Loucy (cell line): Measurements from ENCODE around the gene PHYHIPL.

Experiments
- H2AFZ ChIP-seq: fragments of 200-600 bp; sonication (generic); 2 replicates; pipeline ENCODE4 v1.6.0; 2016; ENCODE audit warnings: antibody characterized with exemption, mild to moderate bottlenecking, low read length, moderate library complexity
- H3F3A ChIP-seq: fragments of 200-600 bp; 2 replicates; pipeline ENCODE4 v1.6.0; 2016; ENCODE audit warnings: antibody characterized with exemption, low read depth, mild to moderate bottlenecking
- H3K27me3 ChIP-seq: fragments of 200-600 bp; sonication (generic); 2 replicates; pipeline ENCODE4 v1.6.1; 2014; ENCODE audit warnings: low read length, mild to moderate bottlenecking; ENCODE audit not compliant: insufficient read depth, poor library complexity, severe bottlenecking
- H3K36me3 ChIP-seq: fragments of 200-600 bp; sonication (generic); 2 replicates; pipeline ENCODE4 v1.6.1; 2016; ENCODE audit warnings: low read length; ENCODE audit not compliant: insufficient read depth
- H3K4me1 ChIP-seq: fragments of 200-600 bp; sonication (generic); 2 replicates; pipeline ENCODE4 v1.5.1; 2014; ENCODE audit warnings: low read length, mild to moderate bottlenecking; ENCODE audit not compliant: insufficient read depth, poor library complexity, severe bottlenecking
- H3K4me2 ChIP-seq: fragments of 200-600 bp; sonication (generic); 2 replicates; pipeline ENCODE4 v1.6.0; 2014; ENCODE audit warnings: antibody characterized with exemption, low read length, low read depth, mild to moderate bottlenecking; ENCODE audit not compliant: poor library complexity, severe bottlenecking
- H3K4me3 ChIP-seq: fragments of 200-600 bp; sonication (generic); 2 replicates; pipeline ENCODE4 v1.5.1; 2014; ENCODE audit warnings: low read length, mild to moderate bottlenecking, mixed read lengths; ENCODE audit not compliant: poor library complexity, severe bottlenecking
- H3K79me2 ChIP-seq: fragments of 200-600 bp; sonication (generic); 2 replicates; pipeline ENCODE4 v1.6.1; 2014; ENCODE audit warnings: low read length; ENCODE audit not compliant: insufficient read depth
- H3K9ac ChIP-seq: fragments of 200-600 bp; sonication (generic); 2 replicates; pipeline ENCODE4 v1.6.0; 2014; ENCODE audit warnings: mild to moderate bottlenecking, low read depth, low read length, moderate library complexity; ENCODE audit not compliant: poor library complexity, severe bottlenecking
- H3K9me2 ChIP-seq: fragments of 200-600 bp; sonication (generic); replicated peaks from 2 replicates; pipeline ENCODE4 v1.6.1; 2016; ENCODE audit warnings: low read depth, low read length, mixed read lengths
- H3K9me3 ChIP-seq: fragments of 200-600 bp; sonication (generic); 2 replicates; pipeline ENCODE4 v1.6.1; 2014; ENCODE audit warnings: mild to moderate bottlenecking, antibody characterized with exemption, low read length, low read depth; ENCODE audit not compliant: insufficient read depth
- H4K20me1 ChIP-seq: fragments of 200-600 bp; sonication (generic); 2 replicates; pipeline ENCODE4 v1.6.0; 2014; ENCODE audit warnings: antibody characterized with exemption, low read length, mild to moderate bottlenecking; ENCODE audit not compliant: insufficient read depth, poor library complexity, severe bottlenecking
- EZH2phosphoT487 ChIP-seq: fragments of 200-600 bp; IDR thresholded peaks from 2 replicates; pipeline ENCODE4 v1.6.1; 2018; ENCODE audit warnings: antibody characterized with exemption, mild to moderate bottlenecking, moderate library complexity, borderline replicate concordance
- TF ChIP-seq, protein P1 (sequence below): fragments of 200-600 bp; sonication (generic); conservative IDR thresholded peaks from 2 replicates; pipeline ENCODE4 v1.5.1; 2014; ENCODE audit warnings: mild to moderate bottlenecking, antibody characterized with exemption, low read length

The PHYHIPL gene

DNA sequence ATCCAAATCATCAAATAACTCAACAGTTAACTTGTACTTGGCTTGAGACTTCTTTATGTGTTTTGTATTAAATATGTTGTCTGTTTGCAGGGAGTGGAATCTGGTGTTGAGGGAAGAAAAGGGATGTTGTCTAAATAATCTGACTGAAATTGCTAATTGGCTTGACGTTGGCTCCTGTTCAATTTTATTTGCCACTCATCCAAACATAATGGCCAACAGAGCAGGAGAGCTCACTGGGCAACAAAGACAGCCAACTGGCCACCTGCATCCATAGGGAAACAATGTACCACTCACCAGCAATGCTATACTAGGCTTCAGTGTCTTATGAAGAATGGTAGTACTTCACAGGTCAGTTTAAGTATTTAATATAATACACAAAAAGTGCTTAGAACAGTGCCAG, 105.4 kb downstream of the PHYHIPL start:
- Histone ChIP-seq H3K9me2 (no peaks in the 10 kb centered on the region), H3K9me3 (no peaks in the 10 kb centered on the region), H3K79me2 (no peaks in the 10 kb centered on the region), H4K20me1 (no peaks in the 10 kb centered on the region), H3K9ac (no peak overlapping the region), H3K4me2 (no peak overlapping the region), H3F3A (no peaks in the 10 kb centered on the region), H3K4me1 (no peaks in the 10 kb centered on the region), H3K36me3 (no peaks in the 10 kb centered on the region), H2AFZ (no peak overlapping the region), H3K27me3 (no peaks in the 10 kb centered on the region), H3K4me3 (no peak overlapping the region)
- no peak for TF ChIP-seq EZH2phosphoT487
- TF ChIP-seq, protein P1, sequence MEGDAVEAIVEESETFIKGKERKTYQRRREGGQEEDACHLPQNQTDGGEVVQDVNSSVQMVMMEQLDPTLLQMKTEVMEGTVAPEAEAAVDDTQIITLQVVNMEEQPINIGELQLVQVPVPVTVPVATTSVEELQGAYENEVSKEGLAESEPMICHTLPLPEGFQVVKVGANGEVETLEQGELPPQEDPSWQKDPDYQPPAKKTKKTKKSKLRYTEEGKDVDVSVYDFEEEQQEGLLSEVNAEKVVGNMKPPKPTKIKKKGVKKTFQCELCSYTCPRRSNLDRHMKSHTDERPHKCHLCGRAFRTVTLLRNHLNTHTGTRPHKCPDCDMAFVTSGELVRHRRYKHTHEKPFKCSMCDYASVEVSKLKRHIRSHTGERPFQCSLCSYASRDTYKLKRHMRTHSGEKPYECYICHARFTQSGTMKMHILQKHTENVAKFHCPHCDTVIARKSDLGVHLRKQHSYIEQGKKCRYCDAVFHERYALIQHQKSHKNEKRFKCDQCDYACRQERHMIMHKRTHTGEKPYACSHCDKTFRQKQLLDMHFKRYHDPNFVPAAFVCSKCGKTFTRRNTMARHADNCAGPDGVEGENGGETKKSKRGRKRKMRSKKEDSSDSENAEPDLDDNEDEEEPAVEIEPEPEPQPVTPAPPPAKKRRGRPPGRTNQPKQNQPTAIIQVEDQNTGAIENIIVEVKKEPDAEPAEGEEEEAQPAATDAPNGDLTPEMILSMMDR = no peak

DNA sequence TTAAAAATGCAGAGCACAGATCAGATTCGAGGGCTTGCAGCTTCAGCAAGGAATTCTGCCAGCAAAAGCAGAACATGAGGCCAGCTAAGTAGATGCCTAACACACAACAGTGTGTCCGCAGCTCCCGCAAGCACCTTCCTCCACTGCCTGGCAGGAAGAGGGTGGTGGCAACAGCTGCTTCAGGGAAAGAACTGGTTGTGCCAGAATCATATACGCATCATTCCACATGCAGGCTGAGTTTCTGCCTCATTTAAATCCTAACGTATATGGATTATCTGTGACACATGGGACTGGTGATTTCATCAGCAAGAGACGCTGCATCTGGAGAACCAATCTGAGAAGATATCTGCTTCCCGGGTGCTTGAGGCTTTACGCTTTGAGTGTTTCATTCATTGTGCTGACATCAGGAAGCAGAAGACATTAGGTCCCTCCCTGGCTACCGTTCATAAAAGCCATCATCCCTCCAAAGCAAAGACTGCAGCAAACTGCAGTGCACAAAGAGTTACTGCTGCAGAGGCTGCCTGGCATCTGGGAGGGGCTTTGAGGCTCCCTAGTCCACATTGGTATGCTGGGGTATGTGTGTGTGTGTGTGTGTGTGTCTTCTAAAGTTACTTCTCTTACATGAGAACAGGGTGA, 107.1 kb downstream of the PHYHIPL start:
- H2AFZ ChIP-seq = no peak overlapping the region
- H3K4me1 ChIP-seq = no peaks in the 10 kb centered on the region
- no peaks in the 10 kb centered on the region for H3K27me3 ChIP-seq
- H3F3A ChIP-seq = no peaks in the 10 kb centered on the region
- TF ChIP-seq, protein P1 = no peak
- TF ChIP-seq EZH2phosphoT487 = no peak
- H3K79me2 ChIP-seq = no peaks in the 10 kb centered on the region
- H4K20me1 ChIP-seq = no peaks in the 10 kb centered on the region
- H3K4me3 ChIP-seq = no peak overlapping the region
- H3K4me2 ChIP-seq = no peak overlapping the region
- H3K9me3 ChIP-seq = no peaks in the 10 kb centered on the region
- no peaks in the 10 kb centered on the region for H3K36me3 ChIP-seq
- H3K9ac ChIP-seq = no peak overlapping the region
- no peaks in the 10 kb centered on the region for H3K9me2 ChIP-seq

DNA sequence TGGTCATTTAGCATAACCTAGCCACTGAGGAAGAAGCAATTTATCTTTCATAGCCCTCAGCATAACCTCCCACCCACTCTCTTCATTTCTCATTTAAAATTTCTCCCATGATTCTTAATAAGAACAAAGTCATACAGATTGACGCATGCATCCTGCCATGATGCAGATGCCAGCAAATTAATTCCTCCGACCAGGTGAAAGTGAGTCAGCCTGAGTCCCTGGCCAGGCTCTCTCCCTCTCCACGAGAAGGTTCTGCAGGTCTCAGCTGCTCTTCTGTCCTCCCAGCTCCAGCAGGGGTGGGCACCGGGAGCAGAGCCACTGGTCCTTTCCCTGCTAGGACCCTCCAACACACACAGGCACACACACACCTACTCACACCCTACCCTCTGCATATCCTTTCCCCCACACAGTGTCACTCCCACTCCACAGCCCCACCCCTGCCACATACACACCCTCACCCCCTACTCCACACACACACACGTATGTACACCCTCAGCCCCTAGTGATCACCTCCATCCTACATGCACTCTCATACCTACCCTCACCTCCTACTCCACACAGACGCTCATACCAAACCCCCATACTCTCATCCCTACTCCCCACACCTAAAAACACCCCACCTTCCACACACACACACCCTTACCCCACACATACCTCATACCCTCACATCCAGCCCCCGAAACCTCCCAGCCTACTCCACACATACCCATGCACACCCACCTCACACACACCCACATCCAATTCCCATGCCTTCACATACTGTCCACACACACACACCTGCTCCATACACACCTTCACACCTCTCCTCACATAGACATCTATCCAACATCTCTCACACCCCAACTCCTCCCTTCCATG, 107.9 kb downstream of the PHYHIPL start:
- no peaks in the 10 kb centered on the region for H3F3A ChIP-seq
- no peak overlapping the region for H3K4me3 ChIP-seq
- no peaks in the 10 kb centered on the region for H3K4me1 ChIP-seq
- TF ChIP-seq, protein P1 = no peak
- no peak for TF ChIP-seq EZH2phosphoT487
- no peaks in the 10 kb centered on the region for H3K9me3 ChIP-seq
- H3K9ac ChIP-seq = no peak overlapping the region
- H3K79me2 ChIP-seq = no peaks in the 10 kb centered on the region
- H3K27me3 ChIP-seq = no peaks in the 10 kb centered on the region
- H3K4me2 ChIP-seq = no peak overlapping the region
- H2AFZ ChIP-seq = no peak overlapping the region
- H3K36me3 ChIP-seq = no peaks in the 10 kb centered on the region
- no peaks in the 10 kb centered on the region for H3K9me2 ChIP-seq
- no peaks in the 10 kb centered on the region for H4K20me1 ChIP-seq
